ENCODE data around the gene FBXO31.
"Not testable (repeated sequence)": the region's sequence is repeated elsewhere in the genome, so short reads cannot be mapped to it uniquely, and the experiment has no call there.

Gene FBXO31

GRCh38 chr16:87360862-87361610 is 22.5 kb downstream of the FBXO31 start:
- DNase-seq = no peak

DNA sequence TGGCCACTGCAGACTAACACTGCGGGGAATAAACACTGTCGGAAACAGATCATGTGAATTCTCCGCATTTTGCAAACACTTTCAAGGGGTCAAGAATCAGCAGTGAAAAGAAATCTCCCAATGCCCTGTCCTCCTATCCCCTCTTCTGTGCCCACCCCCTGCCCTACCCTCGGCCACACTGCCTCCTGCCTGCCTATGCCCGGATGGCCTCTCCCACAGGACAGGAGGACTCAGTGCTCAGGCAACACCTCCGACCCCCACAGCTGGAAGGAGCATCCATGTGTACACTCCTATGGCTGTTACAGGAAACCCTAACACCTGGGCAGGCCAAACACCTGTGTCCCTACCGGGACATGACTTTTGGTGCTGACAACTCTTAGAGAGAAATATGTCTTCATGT is 24.5 kb downstream of the FBXO31 start:
- DNase-seq = no peak

DNA sequence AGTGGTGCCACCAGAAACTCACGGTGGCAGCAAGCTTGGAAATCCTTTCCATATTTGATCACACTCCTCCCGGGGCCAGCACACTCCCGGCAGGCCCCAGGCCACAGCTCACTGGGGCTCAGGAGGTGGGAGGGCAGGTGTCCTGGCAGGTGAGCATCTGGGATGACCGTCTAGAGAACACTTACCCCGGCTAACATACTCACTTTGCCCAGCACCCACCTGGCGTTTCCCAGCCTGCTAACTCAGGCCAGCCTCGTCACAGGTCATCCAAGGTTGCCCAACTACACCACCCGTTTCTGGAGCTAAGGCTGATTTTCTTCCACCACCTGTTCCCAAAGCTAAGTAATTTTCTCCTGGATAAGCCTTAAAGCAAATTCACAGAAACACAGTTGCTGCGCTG is 24.9 kb downstream of the FBXO31 start:
- no peak for DNase-seq

DNA sequence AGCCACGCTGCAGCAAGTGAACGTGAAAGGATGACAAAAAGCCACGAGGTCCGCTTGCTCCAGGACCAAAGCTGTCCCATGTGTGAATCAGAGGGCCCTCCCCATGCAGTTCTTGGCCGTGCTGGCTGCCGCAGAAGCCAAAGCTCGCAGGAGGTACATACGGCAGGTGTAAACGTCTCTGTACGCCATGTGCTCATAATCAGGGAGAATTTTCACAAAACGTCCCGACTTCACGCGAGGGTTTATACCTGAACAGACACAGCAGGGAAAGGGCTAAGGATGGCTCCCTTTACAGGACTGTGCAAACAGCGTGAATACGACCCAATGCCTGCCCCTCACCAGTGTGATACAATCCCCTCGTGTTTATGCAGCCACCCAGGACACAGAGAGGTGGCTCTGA is 25.3 kb downstream of the FBXO31 start:
- DNase-seq = no peak

- no peak for DNase-seq
Observed at GRCh38 chr16:87356491-87356853, 27.1 kb downstream of the FBXO31 start.

DNA sequence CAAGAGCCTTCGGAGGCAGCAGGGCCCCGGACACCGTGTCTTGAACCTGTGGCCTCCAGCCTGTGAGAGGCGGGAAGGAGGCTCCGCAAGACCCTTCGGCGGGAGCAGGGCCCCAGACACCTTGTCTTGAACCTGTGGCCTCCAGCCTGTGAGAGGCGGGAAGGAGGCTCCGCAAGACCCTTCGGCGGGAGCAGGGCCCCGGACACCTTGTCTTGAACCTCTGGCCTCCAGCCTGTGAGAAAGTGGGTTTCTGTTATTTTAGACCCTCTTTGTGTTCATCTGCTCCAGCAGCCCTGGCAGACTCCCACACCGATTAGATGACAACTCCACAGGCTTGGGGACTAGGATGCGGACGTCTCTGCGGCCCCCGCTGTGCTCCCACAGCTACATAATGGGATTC is 30.0 kb downstream of the FBXO31 start:
- no peak for DNase-seq

DNA sequence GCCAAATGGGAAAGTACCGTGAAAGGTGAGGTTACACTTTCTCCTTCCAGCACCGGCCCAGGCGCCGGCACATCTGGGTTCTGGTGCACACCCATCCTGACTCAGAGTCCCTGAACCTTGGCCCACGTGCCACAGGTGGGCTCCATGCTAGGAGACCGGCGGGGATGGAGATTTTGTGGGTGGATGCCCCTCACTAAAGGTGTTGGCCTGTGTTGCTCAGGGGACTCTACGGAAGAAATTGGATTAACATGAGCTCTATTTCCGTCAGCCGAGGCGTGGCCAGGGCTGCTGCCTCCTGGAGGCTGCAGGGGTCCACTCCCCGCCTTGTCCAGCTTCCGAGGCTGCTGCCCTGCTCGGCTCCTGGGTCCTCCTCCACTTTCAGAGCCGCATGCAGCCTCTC is 30.8 kb downstream of the FBXO31 start:
- no peak for DNase-seq

GRCh38 chr16:87351320-87351698 is 32.3 kb downstream of the FBXO31 start:
- no peak for DNase-seq

DNA sequence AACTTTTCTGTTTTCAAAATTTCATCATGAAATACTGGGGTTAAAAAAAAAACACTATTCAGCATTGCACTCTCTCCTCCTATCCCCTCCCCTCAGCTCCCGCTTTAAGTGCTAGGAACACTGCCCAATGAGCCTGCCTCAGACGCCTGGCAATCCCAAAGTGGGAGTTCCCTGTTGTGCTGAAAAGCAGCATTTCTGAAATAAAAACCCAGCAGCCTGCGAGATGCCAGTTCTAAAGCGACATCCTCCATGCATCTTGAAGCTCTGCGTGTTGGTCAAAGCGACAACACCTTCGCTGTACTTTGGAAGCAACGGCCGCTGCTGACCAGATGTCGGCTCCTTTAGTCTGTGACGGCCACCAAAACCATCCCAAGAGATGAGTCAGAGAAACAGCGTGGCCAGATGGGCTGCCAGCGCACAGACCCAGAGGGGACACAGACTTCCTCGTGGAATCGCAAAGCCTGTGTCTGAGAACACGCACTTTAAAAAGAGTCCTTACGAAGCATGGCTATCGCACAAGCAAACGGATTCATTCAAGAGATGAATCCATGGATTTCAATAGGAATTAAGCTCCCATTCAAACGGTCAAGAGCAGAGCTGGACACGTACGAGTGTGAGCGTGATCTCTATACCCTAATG is 32.8 kb downstream of the FBXO31 start:
- DNase-seq = no peak

GRCh38 chr16:87350031-87350430 is 33.5 kb downstream of the FBXO31 start:
- DNase-seq = no peak

DNA sequence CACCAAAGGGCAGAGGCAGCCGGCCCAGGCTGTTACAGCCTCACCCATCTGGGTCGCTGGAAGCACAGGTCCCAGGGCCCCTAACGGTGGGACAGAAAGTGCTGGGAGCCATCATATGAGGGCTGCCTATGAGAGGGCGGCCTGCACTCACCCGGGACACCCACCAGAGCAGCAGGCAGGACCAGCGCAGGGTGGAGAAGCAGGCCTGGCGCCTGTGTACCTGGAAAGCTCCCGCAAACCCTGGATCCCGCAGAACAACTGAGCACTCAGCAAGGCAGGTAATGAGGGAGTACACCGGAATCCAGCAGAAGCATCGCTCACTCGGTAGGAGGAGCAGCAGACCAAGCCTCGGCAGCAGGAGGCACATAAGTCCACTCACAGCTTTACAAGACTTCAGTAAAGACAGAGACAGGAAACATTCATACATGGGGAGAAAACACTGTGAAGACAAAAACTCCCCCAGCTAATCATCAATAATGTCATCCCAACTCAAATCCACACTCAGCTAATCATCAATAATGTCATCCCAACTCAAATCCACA is 34.9 kb downstream of the FBXO31 start:
- DNase-seq = no peak

DNA sequence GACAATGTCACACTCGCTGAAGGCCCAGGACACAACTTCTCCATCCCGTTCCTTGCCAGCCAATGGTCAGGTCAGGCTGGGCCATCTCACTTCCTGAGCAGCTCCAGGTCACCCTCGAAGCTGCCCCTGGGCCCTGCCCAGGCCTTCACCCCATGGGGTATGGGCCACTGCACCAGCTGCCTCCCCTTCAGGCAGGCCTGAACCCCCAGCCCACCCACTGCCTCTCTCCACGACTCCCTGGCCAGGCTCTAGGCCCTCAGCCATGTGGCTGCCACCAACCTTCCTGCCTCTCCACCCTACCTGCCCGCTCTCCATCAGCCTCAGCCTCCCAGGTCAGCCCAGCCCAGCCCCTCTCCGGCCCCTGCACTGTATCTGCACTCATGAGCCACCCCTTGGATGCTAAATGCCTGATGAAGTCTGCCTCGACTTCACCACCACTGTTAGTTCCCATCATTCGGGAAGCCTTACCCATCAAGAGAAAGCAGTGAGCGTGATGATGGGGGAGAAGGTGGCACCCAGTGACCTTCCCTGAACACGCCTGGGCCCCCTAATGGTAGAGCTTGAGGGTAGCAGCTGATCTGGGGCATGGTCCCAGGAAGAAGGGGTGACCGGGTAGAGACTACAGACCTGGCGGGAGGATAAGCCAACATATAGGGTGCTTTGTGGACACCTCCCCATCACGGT is 35.5 kb downstream of the FBXO31 start:
- no peak for DNase-seq

GRCh38 chr16:87346517-87347060 is 37.0 kb downstream of the FBXO31 start:
- DNase-seq = no peak

DNA sequence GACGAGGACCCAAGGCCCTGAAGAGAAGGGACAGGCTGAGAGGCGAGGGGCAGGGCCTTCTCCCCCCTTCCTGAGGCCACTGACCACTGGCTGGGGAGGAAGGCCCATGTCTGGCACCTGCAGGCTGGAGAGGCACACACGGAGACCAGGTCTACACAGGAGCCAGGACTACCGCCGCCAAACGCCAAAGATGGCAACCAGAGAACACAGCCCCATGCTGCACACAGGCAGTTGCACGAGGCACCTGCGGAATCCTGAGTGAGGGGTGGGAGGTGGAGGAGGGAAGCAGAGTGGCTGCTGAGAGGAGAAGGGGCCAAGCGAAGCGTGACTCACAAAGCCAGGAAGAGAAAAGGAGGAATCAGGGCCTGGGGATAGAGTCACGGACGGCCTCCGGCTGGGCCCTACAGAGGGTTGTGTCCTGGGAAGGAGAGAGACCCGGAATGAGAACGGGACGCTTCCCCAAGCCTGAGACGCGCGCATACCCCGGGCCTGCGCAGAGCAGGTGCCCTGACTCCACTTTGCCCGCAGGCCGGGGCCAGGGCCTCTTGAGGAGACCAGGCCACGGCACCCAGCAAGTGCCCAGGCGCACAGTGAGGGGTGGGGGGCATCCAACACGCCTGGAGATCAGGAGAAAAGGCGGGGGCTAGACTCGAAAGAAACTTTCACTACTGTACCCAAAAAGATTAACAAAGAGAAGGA is 37.7 kb downstream of the FBXO31 start:
- no peak for DNase-seq

- DNase-seq = no peak
Observed at GRCh38 chr16:87344931-87345631, 38.5 kb downstream of the FBXO31 start.

- no peak for DNase-seq
Observed at GRCh38 chr16:87344165-87344930, 39.2 kb downstream of the FBXO31 start.

- no peak for DNase-seq
Observed at GRCh38 chr16:87343753-87344050, 39.9 kb downstream of the FBXO31 start.

- no peak for DNase-seq
Observed at GRCh38 chr16:87342978-87343752, 40.4 kb downstream of the FBXO31 start.

DNA sequence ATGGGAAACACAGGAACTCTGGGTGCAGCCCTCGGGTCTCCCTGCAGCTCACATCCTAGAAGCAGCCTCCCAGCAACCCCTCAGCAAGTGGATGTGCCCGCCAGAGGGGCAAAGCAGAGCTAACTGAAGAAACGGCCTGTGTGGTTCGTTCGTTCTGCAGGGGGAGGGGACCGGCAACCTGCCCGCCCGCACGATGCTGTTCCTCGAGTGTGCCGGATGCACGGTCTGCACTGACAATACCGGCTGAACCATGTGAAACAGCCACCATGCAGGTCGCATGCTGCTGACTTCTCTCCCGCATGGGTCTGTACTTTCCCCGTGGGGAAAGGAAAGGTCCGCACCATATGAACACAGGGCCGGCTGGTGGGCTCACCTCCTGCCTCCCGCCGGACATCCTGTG is 41.1 kb downstream of the FBXO31 start:
- no peak for DNase-seq

GRCh38 chr16:87340198-87340597 is 43.4 kb downstream of the FBXO31 start:
- DNase-seq = no peak

DNA sequence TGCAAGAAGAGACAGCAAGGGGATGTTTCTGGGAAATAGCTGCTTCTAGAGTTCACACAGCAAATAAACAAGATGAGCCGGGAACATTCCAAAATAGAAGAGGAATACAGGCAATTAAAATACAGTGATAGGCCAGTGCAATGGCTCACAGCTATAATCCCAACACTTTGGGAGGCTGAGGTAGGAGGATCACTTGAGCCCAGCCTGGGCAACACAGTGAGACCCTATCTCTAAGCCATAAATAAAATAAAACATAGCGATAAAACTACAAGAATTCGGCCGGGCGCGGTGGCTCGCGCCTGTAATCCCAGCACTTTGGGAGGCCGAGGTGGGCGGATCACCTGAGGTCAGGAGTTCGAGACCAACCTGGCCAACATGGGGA is 43.9 kb downstream of the FBXO31 start:
- not testable (repeated sequence) for DNase-seq
